Activated naive CD8-positive, alpha-beta T cell treated with anti-CD3 and anti-CD28 coated beads, Interleukin-2, amount 10 ng/mL, durations not matched to agents 7 days and 5 days (primary cell): ENCODE measurements around the gene ASTE1. TPM values are rescaled to one million over a fixed set of nuclear protein-coding genes. Genes with fewer than 3 reads are reported as not detected.
"Not testable (repeated sequence)": the region's sequence is repeated elsewhere in the genome, so short reads cannot be mapped to it uniquely, and the experiment has no call there.

Experiments used
- ATAC-seq: fragments of 150-1000 bp; cut with Tn5 transposase; one replicate; pipeline ENCODE4 v1.10.0; 2021; ENCODE audit warnings: low read depth, moderate library complexity
- POLR2A ChIA-PET: fragments of 350-600 bp; sonication (Branson Sonifier 250); formaldehyde crosslinking; loops from one replicate; lab custom pipeline; 2021; ENCODE audit warnings: antibody characterized with exemption; lab: Charles Lee
- DNase-seq: peaks from one replicate; pipeline ENCODE4 v3.0.0; 2021
- H3K27ac Mint-ChIP-seq: one replicate; pipeline ENCODE4 v1.8.0; 2022; ENCODE audit warnings: mild to moderate bottlenecking, mixed read lengths
- H3K27me3 Mint-ChIP-seq: one replicate; pipeline ENCODE4 v1.8.0; 2022; ENCODE audit warnings: mild to moderate bottlenecking, moderate library complexity, mixed read lengths
- H3K36me3 Mint-ChIP-seq: one replicate; pipeline ENCODE4 v1.8.0; 2021; ENCODE audit warnings: mild to moderate bottlenecking, mixed read lengths
- H3K4me1 Mint-ChIP-seq: one replicate; pipeline ENCODE4 v1.8.0; 2021; ENCODE audit warnings: mixed read lengths
- H3K4me3 Mint-ChIP-seq: one replicate; pipeline ENCODE4 v1.8.0; 2022; ENCODE audit warnings: mild to moderate bottlenecking, moderate library complexity, mixed read lengths
- H3K9me3 Mint-ChIP-seq: one replicate; pipeline ENCODE4 v1.8.0; 2021; ENCODE audit warnings: mixed read lengths
- total RNA-seq, 2 experiments: library from RNA; stranded (reverse); gene quantifications; one replicate each; pipeline ENCODE4 v1.2.3, GENCODE V29; 2021

The ASTE1 gene
- total RNA-seq: 10 to 100 TPM; 16.8 to 22.0 TPM

- POLR2A ChIA-PET: interaction anchor here (0.9 to 3.9 kb wide), 13 partner anchors 10 to 1391 kb away, joined by 3 to 27 read pairs (median 4); partner anchors contain the start of genes ATP2C1 and DNAJC13
- H3K36me3 Mint-ChIP-seq: peaks cover 25% of the 10 kb centered on the region
- H3K4me1 Mint-ChIP-seq: peaks cover 33% of the 10 kb centered on the region
- H3K27ac Mint-ChIP-seq: peak within 1 kb of the TSS; percentile 93
- H3K4me3 Mint-ChIP-seq: peak within 1 kb of the TSS; percentile 86
- ATAC-seq (peak; percentile 98), DNase-seq (peak; percentile 90)
- no peaks in the 10 kb centered on the region for H3K9me3 Mint-ChIP-seq
- no peaks in the 10 kb centered on the region for H3K27me3 Mint-ChIP-seq
Observed at GRCh38 chr3:131026321-131027151, at the start of gene ASTE1, which contains the start of gene NEK11. Gene ASTE1, minus strand, starts transcription at chr3:131026825. Its CDS starts 1,519 bp downstream, at chr3:131025306. Gene NEK11, plus strand, starts transcription at chr3:131026877. Its CDS starts 2,832 bp downstream, at chr3:131029709.

- POLR2A ChIA-PET: no interaction called here
- Mint-ChIP-seq H3K27ac (no peak overlapping the region), H3K4me1 (peaks cover 4% of the 10 kb centered on the region), H3K36me3 (no peaks in the 10 kb centered on the region), H3K27me3 (no peaks in the 10 kb centered on the region), H3K9me3 (no peaks in the 10 kb centered on the region), H3K4me3 (no peak overlapping the region)
- DNase-seq: no peak
- no peak for ATAC-seq
Observed at GRCh38 chr3:131075632-131076328, 49.2 kb upstream of the ASTE1 start.

- H3K4me3 Mint-ChIP-seq: no peak overlapping the region
- peaks cover 4% of the 10 kb centered on the region for H3K4me1 Mint-ChIP-seq
- no peaks in the 10 kb centered on the region for H3K9me3 Mint-ChIP-seq
- no peak for ATAC-seq
- POLR2A ChIA-PET: no interaction called here
- H3K27me3 Mint-ChIP-seq: no peaks in the 10 kb centered on the region
- no peak overlapping the region for H3K27ac Mint-ChIP-seq
- no peaks in the 10 kb centered on the region for H3K36me3 Mint-ChIP-seq
- no peak for DNase-seq
Observed at GRCh38 chr3:131072845-131073244, 46.2 kb upstream of the ASTE1 start.

- Mint-ChIP-seq H3K27me3 (no peaks in the 10 kb centered on the region), H3K27ac (no peak overlapping the region), H3K4me1 (peaks cover 4% of the 10 kb centered on the region), H3K9me3 (no peaks in the 10 kb centered on the region), H3K4me3 (no peak overlapping the region), H3K36me3 (no peaks in the 10 kb centered on the region)
- POLR2A ChIA-PET: no interaction called here
- no peak for ATAC-seq
- no peak for DNase-seq
Observed at GRCh38 chr3:131072099-131072559, 45.5 kb upstream of the ASTE1 start.

GRCh38 chr3:131067983-131068382 is 41.4 kb upstream of the ASTE1 start:
- H3K4me3 Mint-ChIP-seq: no peak overlapping the region
- H3K27ac Mint-ChIP-seq: no peak overlapping the region
- POLR2A ChIA-PET: no interaction called here
- peaks cover 3% of the 10 kb centered on the region for H3K4me1 Mint-ChIP-seq
- ATAC-seq (no peak), DNase-seq (no peak)
- no peaks in the 10 kb centered on the region for H3K36me3 Mint-ChIP-seq
- no peaks in the 10 kb centered on the region for H3K27me3 Mint-ChIP-seq
- no peaks in the 10 kb centered on the region for H3K9me3 Mint-ChIP-seq

GRCh38 chr3:131053043-131053859 is 26.6 kb upstream of the ASTE1 start:
- POLR2A ChIA-PET: no interaction called here
- peaks cover 5% of the 10 kb centered on the region for H3K4me1 Mint-ChIP-seq
- ATAC-seq (no peak), DNase-seq (no peak)
- no peaks in the 10 kb centered on the region for H3K9me3 Mint-ChIP-seq
- no peaks in the 10 kb centered on the region for H3K27me3 Mint-ChIP-seq
- H3K36me3 Mint-ChIP-seq: peaks cover 1% of the 10 kb centered on the region
- H3K4me3 Mint-ChIP-seq: no peak overlapping the region
- H3K27ac Mint-ChIP-seq: no peak overlapping the region

- Mint-ChIP-seq H3K27me3 (peaks cover 2% of the 10 kb centered on the region), H3K4me3 (no peak overlapping the region), H3K36me3 (peaks cover 1% of the 10 kb centered on the region), H3K4me1 (peaks cover 9% of the 10 kb centered on the region), H3K9me3 (peaks cover 1% of the 10 kb centered on the region), H3K27ac (no peak overlapping the region)
- POLR2A ChIA-PET: no interaction called here
- DNase-seq (no peak), ATAC-seq (no peak)
Observed at GRCh38 chr3:131050001-131050400, 23.4 kb upstream of the ASTE1 start.

- DNase-seq (no peak), ATAC-seq (no peak)
- Mint-ChIP-seq H3K27ac (no peak overlapping the region), H3K4me3 (no peak overlapping the region), H3K27me3 (peaks cover 2% of the 10 kb centered on the region), H3K36me3 (peaks cover 12% of the 10 kb centered on the region), H3K9me3 (peaks cover 11% of the 10 kb centered on the region), H3K4me1 (peaks cover 9% of the 10 kb centered on the region)
- POLR2A ChIA-PET: interaction anchor here (0.5 to 1.1 kb wide), 2 partner anchors 22 to 225 kb away, joined by 4 read pairs; partner anchors contain the start of genes ASTE1 and NEK11
Observed at GRCh38 chr3:131048030-131048429, 21.4 kb upstream of the ASTE1 start.

GRCh38 chr3:131047582-131047981 is 21.0 kb upstream of the ASTE1 start:
- Mint-ChIP-seq H3K4me3 (peak overlapping the region; percentile 9), H3K9me3 (peaks cover 11% of the 10 kb centered on the region), H3K27ac (peak overlapping the region; percentile 39), H3K36me3 (peaks cover 12% of the 10 kb centered on the region), H3K4me1 (peaks cover 12% of the 10 kb centered on the region), H3K27me3 (peaks cover 2% of the 10 kb centered on the region)
- no peak for DNase-seq
- POLR2A ChIA-PET: interaction anchor here (1.1 kb wide), 1 partner anchor 21 kb away, joined by 4 read pairs; the partner anchor contains the start of genes ASTE1 and NEK11
- no peak for ATAC-seq

- peak; percentile 78 for ATAC-seq
- H3K4me3 Mint-ChIP-seq: peak overlapping the region; percentile 41
- H3K27me3 Mint-ChIP-seq: not testable (repeated sequence)
- DNase-seq: peak; percentile 48
- H3K27ac Mint-ChIP-seq: peak overlapping the region; percentile 68
- peaks cover 14% of the 10 kb centered on the region for H3K9me3 Mint-ChIP-seq
- POLR2A ChIA-PET: interaction anchor here (0.9 to 2.9 kb wide), 3 partner anchors 9 to 339 kb away, joined by 3 to 27 read pairs (median 9); partner anchors contain the start of genes ASTE1, NEK11 and NUDT16
- H3K36me3 Mint-ChIP-seq: peaks cover 12% of the 10 kb centered on the region
- H3K4me1 Mint-ChIP-seq: peaks cover 18% of the 10 kb centered on the region
Observed at GRCh38 chr3:131042271-131042985, 15.8 kb upstream of the ASTE1 start.

- H3K4me3 Mint-ChIP-seq: no peak overlapping the region
- peaks cover 4% of the 10 kb centered on the region for H3K36me3 Mint-ChIP-seq
- H3K9me3 Mint-ChIP-seq: peaks cover 5% of the 10 kb centered on the region
- peaks cover 14% of the 10 kb centered on the region for H3K4me1 Mint-ChIP-seq
- H3K27me3 Mint-ChIP-seq: no peaks in the 10 kb centered on the region
- DNase-seq: no peak
- H3K27ac Mint-ChIP-seq: no peak overlapping the region
- ATAC-seq: no peak
- POLR2A ChIA-PET: no interaction called here
Observed at GRCh38 chr3:131038326-131038725, 11.7 kb upstream of the ASTE1 start.

GRCh38 chr3:131036986-131037385 is 10.4 kb upstream of the ASTE1 start:
- H3K9me3 Mint-ChIP-seq: peaks cover 3% of the 10 kb centered on the region
- ATAC-seq (no peak), DNase-seq (no peak)
- H3K36me3 Mint-ChIP-seq: peaks cover 1% of the 10 kb centered on the region
- peaks cover 7% of the 10 kb centered on the region for H3K4me1 Mint-ChIP-seq
- POLR2A ChIA-PET: no interaction called here
- no peak overlapping the region for H3K27ac Mint-ChIP-seq
- H3K27me3 Mint-ChIP-seq: no peaks in the 10 kb centered on the region
- H3K4me3 Mint-ChIP-seq: no peak overlapping the region
